SW480 (cell line): ENCODE results near the gene HCRTR1.

Experiments
- DNase-seq: peaks from one replicate; pipeline ENCODE4 v3.0.0-alpha.2; 2016; ENCODE audit warnings: low spot score

Gene HCRTR1

GRCh38 chr1:31626223-31627207 is 9.0 kb downstream of the HCRTR1 start:
- no peak for DNase-seq

- no peak for DNase-seq
Observed at GRCh38 chr1:31627301-31627929, 9.9 kb downstream of the HCRTR1 start.

DNA sequence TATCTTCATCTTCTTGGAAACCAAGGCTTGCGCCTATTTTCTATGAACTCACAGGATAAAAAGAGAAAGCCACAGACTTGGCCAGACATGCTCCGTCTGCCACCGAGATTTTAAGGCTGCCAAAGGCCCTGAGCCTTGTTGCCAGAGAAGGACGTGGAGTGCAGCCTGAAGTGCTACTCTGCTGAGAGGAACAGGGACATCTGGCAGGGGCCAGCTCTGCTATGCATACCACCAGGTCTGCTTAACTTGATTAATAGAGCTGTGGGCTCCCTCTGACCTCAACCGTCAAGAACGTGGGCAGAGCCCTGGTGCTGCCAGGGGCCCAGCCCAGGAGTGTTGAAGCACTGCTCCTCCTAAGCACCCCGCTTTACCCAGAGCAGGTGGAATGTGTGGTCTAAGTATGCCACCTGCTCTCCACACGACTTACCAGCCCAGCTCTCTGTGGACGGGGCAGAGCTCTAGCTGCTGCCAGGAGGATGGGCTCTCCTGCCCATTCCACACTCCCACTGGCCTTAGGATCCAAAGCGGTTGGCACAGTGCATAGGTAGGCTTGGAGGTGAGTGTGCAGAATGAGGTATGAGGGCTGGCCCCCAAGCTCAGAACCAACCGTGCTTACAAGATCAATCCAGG is 10.6 kb downstream of the HCRTR1 start:
- no peak for DNase-seq

GRCh38 chr1:31628931-31629556 is 11.6 kb downstream of the HCRTR1 start:
- DNase-seq: no peak

DNA sequence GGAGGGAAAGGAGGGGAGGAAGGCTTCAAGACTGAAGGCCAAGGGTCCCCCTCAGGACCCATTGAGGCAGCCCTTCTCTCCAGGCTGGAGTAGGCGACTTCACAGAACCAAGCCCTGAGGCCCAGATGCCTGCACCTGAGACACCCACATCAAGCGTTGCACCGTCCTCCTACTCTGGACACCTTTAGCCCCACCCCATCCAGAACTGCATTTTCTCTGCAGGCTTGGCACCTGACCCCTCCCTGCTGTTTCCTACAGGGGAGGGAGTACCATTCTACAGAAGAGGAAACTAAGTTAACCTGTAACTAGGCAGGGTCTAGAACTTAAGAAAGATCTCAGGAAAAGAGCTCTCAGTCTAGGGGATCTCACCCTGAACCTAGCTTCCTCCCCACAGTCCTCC is 15.2 kb downstream of the HCRTR1 start:
- no peak for DNase-seq

DNA sequence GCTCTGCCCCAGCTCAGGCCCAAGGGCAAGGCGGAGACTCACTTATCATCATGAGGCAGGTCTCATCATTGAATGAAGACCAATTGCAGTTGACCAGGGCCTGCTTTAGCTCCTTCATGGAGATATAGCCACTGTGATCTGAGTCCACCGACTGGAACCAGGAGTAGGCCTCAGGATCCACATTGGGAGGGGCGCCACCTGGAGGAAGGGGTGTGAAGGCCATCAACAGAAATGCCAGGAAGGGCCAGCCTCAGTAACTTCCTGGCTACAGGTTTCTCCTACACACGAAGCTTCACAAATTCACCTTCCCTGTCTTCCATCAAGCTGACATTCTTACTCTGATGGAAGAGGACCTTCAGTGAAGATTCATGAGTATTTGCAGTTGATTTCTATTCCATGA is 15.6 kb downstream of the HCRTR1 start:
- no peak for DNase-seq

DNA sequence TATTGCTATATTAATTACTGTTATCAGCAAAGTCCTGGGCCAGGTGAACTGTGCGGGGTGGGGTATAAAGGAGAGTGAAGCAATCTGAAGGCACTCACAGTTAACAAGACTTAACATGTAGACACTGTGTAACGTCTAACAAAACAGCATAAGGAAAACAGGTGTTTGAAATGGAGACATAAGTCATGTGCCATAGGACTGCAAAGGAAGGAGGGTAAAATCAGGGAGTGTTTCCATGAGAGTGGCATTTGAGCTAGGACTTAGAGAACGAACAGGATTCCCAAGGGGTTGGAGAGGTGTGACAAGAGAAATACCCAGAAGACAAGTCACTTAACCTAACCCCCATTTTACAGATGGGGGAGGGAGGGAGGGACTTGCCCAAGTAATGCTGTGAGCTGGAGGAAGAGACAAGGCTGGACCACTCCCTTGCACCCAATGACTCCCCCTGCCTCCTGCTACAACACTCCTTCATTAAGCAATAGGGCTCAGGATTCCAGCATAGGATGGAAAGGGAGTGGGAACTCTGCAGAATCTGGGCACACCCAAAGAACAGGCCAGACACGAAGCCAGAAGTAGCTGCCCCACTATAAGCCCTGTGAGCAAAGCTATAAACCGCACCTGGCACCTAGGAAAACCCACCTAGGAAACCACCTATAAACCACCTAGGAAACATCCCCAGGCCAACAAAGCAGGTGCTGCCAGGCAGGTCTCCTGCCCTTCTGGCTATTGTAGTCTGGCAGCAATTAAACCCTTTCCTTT is 20.6 kb downstream of the HCRTR1 start:
- DNase-seq: no peak

DNA sequence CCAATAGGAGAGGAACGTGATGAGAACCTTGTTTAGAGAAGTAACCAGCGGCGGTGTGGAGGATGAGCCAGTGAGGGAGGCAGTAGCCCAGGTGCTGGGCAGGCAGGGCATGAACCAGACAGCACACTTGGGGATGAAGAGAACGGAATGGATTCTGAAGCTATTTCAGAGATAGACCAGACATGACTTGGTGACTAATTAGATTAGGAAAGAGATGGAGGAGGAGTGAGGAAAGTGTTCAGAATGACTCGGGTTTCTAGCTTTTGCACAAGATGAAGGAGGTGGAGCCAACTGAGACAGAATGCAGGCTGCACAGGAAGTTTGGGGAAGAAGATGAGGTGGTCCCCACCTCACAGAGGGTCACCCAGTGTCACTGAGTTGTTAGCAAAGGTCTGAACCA is 22.1 kb downstream of the HCRTR1 start:
- DNase-seq: no peak

DNA sequence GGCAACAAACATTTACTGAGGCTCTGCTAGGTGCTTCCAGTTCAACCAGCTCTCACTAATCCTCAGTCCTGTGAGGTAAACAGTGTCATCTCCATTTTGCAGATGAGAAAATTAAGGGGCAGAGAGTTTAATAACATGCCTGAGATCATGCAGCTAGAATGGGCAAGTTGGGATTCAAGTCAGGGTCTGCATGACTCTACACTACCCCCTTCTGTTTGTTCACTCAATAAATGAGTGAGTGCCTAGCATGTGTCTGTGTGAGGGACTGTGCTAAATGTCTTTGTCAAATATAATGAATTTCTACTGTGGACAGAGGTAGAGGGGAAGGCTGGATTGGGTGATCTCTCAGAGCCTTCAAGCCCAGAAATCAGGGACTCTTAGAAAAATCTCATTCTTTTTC is 22.7 kb downstream of the HCRTR1 start:
- DNase-seq: no peak

DNA sequence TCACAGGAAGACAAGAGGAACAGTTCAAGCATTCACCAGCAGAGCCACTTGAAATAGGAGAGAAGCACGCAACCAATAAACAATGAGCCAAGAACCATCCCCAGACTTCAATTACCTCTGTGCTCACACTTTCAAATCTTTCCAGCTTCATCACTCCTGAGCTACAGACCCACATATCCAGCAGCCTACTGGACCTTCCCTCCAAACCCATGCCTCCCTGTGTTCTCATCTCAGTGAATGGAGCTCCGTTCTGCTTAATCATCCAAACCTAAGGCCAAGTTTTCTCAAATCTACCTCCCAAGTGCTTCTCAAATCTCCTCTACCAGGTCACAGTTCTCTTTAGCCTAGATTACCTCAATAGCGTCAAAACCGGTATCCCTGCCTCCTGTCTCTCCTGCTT is 23.5 kb downstream of the HCRTR1 start:
- no peak for DNase-seq

DNA sequence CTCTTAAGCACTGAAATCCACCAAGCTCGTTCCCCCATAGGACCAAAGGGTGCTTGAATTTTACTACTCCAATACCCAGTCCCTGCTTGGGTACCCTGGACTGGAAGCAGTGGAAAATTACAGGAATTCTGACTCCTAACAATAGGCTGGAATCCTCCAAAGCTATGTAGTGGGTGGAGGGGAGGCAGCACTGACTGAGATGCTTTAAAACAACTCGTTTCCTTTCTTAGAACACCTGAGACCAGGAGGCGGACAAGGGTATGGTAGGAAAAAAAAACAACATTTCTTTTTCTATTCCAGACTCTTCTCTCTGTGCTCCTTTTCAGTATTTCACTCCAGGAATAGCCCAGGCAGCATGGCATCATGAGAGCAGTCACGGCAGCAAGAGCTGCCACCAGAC is 24.9 kb downstream of the HCRTR1 start:
- DNase-seq: no peak

- no peak for DNase-seq
Observed at GRCh38 chr1:31642897-31643296, 25.4 kb downstream of the HCRTR1 start.

DNA sequence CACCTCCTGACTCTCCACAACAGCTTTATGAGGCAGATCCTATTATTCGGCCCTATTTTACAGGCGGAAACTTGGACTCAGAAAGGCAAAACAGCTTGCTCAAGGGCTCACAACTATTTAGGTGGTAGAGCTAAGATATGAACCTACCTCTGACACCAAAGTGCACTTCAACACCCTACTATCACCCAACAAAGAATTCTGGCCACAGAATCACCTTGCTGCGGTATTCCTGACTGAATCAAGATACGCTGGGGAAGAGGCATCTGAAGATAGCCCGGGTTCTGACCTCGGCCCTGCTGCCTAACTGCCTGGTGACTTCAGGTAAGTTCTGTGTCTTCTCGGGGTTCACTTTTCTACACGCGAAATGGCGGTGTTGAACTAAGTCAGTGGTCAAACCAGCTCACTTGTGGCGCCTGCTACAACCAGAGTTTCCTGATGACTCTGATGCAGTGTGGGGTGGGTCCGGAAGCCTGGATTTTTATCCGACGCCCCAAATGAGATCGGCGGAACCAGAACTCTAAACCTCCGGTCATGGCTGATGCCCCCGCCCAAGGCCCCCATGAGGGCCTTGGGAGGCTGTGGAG is 26.6 kb downstream of the HCRTR1 start:
- DNase-seq: peak; percentile 20

- DNase-seq: peak; percentile 96
Observed at GRCh38 chr1:31644560-31645273, 27.2 kb downstream of the HCRTR1 start, which contains the start of gene PEF1. Gene PEF1, minus strand, starts transcription at chr1:31644876. Its CDS starts 12 bp downstream, at chr1:31644864.

DNA sequence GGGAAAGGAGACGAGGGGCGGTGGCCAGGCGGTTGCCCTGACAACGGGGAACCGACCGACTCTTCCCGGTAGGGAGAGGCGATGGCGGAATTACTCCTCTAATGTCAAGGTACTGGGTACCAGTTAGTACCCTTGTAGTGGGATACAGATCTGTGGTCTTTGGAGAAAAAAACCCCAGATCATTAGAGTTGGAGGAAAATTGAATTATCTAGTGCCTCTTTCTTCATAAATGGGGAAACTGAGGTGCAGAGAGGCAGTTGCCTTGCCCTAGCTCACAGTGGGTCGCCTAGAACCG is 27.7 kb downstream of the HCRTR1 start:
- no peak for DNase-seq

DNA sequence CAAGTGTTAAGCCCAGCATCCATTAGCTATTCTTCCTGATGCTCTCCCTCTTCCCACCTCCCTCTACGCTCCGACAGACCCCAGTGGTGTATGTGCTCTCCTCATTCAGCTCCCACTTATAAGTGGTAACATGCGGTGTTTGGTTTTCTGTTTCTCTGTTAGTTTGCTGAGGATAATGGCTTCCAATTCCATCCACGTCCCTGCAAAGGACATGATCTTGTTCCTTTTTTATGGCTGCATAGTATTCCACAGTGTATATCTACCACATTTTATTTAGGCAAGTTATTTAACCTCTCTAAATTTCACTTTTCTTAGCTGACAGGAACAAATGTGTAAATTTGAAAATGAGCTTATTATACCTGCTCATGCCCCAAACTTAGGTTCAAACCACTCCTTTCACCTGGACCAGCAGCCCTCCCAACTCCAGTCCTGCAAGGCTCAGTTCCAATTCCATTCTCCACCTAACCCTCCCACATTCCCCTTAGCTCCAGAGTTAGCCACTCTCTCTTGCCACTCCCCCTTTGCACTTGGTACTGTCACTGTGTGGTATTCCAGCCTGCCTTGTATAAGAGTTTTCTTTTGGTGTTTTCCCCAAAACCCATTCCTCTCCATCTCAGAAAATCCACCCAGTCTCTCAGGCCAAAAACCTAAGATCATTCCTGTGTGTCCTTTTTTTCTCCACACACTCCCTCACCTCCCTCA is 28.9 kb downstream of the HCRTR1 start:
- no peak for DNase-seq

- DNase-seq: no peak
Observed at GRCh38 chr1:31647106-31647505, 29.6 kb downstream of the HCRTR1 start.

DNA sequence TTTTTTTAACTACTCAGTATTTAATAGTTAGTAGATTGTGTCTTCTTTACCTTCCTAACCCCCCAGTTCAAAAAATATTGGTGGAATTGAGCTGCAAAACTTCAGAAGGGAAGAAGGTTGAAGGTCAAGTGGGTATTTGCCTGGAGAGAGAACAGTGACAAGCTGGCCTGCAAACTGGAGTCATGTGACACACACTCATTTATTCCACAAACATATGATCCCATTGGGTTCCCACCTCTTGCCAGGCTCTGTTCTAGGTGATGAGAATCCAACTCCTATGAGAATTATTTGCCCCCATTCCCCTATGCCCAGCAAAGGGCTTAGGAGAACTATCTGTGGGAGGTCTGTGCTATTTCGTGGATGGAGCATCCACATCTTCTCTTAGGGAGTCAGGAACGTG is 30.7 kb downstream of the HCRTR1 start:
- DNase-seq: no peak

DNA sequence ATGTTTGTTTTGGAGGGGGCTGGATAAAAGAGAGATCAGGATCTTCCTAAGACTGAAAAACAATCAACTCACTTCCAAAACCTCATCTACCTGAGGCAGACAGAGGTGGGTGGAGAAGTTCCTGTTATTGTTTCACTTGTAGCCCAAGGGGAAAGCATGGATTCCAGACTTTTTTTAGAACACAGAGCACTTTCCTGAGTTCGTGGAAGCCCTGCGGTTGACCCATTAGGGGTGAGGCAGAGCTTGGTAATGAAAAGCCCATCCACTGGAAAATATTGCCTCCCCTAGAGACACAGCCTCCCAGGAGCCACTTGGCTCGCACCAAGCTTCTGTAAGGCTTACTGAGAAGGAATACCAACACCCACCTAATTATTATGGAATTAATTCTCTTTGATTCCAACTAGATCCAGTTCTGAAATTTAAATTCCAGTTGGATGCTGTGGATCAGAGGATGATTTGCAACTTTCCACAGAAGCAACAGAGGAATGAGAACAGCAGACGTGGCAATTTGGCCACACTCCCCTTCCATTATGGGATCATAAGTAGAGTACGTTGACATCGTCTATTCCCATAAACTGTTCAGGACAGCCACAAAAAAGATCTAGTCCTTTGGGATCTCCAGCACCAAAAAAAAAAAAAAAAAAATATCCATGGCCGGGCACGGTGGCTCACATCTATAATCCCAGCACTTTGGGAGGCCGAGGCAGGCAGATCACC is 31.3 kb downstream of the HCRTR1 start:
- no peak for DNase-seq
